A673 (cell line): ENCODE measurements around the gene ZDHHC13. TPM values are rescaled to one million over a fixed set of nuclear protein-coding genes. Genes with fewer than 3 reads are reported as not detected.

Experiments
- BruUV-seq: library from RNA; stranded (reverse); fragments of 400-500 nt; replicated peaks from 2 replicates; lab custom pipeline; 2021; lab: Mats Ljungman, UMichigan
- CTCF ChIA-PET: fragments of 300-600 bp; sonication (Branson Sonifier 250); formaldehyde crosslinking; loops from one replicate; lab custom pipeline; 2022; ENCODE audit warnings: antibody characterized with exemption; lab: Charles Lee
- POLR2A ChIA-PET: fragments of 300-600 bp; sonication (Branson Sonifier 250); formaldehyde crosslinking; loops from one replicate; lab custom pipeline; 2022; ENCODE audit warnings: antibody characterized with exemption; ENCODE audit not compliant: low non-redundant PET; lab: Charles Lee
- DNase-seq: peaks from one replicate; pipeline ENCODE4 v3.0.0-alpha.2; 2015; ENCODE audit warnings: low spot score
- H3K27ac ChIP-seq: fragments of 200-600 bp; sonication (generic); 2 replicates; pipeline ENCODE4 v1.5.1; 2016; ENCODE audit warnings: mixed run types, low read depth, mild to moderate bottlenecking, mixed read lengths, antibody characterized with exemption, low read length; ENCODE audit not compliant: poor library complexity, severe bottlenecking
- H3K27me3 ChIP-seq: fragments of 200-600 bp; sonication (generic); replicated peaks from 2 replicates; pipeline ENCODE4 v1.6.1; 2017; ENCODE audit warnings: mixed run types, low read depth, mild to moderate bottlenecking, mixed read lengths, antibody characterized with exemption, low read length; ENCODE audit not compliant: insufficient read depth, poor library complexity
- H3K36me3 ChIP-seq: fragments of 200-600 bp; sonication (generic); 2 replicates; pipeline ENCODE4 v1.6.1; 2016; ENCODE audit warnings: mixed run types, mild to moderate bottlenecking, mixed read lengths, antibody characterized with exemption, low read length; ENCODE audit not compliant: insufficient read depth, poor library complexity, severe bottlenecking
- H3K4me1 ChIP-seq: fragments of 200-600 bp; sonication (generic); 2 replicates; pipeline ENCODE4 v1.6.1; 2017; ENCODE audit warnings: mixed run types, mild to moderate bottlenecking, mixed read lengths, antibody characterized with exemption, low read length; ENCODE audit not compliant: insufficient read depth, poor library complexity, severe bottlenecking
- H3K4me3 ChIP-seq: fragments of 200-600 bp; sonication (generic); 2 replicates; pipeline ENCODE4 v1.5.1; 2016; ENCODE audit warnings: low read depth, mixed run types, mild to moderate bottlenecking, mixed read lengths, low read length; ENCODE audit not compliant: poor library complexity, severe bottlenecking
- H3K9me3 ChIP-seq: fragments of 200-600 bp; sonication (generic); 2 replicates; pipeline ENCODE4 v1.6.1; 2016; ENCODE audit warnings: mixed run types, low read depth, mild to moderate bottlenecking, mixed read lengths, antibody characterized with exemption, low read length; ENCODE audit not compliant: poor library complexity, severe bottlenecking
- EZH2 ChIP-seq: fragments of 200-600 bp; sonication (generic); IDR thresholded peaks from 2 replicates; pipeline ENCODE4 v1.6.1; 2017; ENCODE audit warnings: borderline replicate concordance, low read depth, mild to moderate bottlenecking, mixed read lengths, antibody characterized with exemption, low read length; ENCODE audit not compliant: poor library complexity, severe bottlenecking
- intact Hi-C: fragments of 100-400 bp; cut with micrococcal nuclease; formaldehyde crosslinking; loops from one replicate; pipeline ENCODE4 v1.10.0; 2022; ENCODE audit not compliant: unreplicated experiment
- total RNA-seq: library from RNA; stranded (reverse); gene quantifications from 2 replicates; pipeline ENCODE4 v1.2.3, GENCODE V29; 2021
- TF ChIP-seq, protein P1 (sequence below): fragments of 300-800, 200-600 bp; sonication (generic); conservative IDR thresholded peaks from 2 replicates; pipeline ENCODE4 v1.5.1; 2017; ENCODE audit warnings: low read depth, mild to moderate bottlenecking, antibody characterized with exemption, low read length, moderate library complexity, mixed read lengths

Gene ZDHHC13
- total RNA-seq, 1 experiment from 2014 or later: 10.3 TPM

DNA sequence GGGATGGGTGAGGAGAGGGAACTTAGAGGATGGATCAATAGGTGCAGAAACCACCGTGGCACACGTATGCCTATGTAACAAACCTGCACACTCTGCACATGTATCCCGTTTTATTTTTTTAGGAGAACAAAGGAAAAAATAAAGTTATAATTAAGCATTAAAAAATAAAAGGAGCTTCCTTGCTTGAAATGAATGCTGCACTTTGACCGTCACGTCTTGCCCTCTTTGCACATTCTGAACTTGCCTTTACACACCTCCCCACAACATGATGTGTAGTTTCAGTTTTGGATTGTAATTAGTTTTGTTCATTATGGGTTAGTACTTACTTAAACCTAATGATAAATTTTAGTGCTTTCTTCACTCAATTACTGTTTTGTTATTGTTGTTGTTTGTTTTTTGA, 87.9 kb downstream of the ZDHHC13 start:
- CTCF ChIA-PET: no interaction called here
- TF ChIP-seq, protein P1, sequence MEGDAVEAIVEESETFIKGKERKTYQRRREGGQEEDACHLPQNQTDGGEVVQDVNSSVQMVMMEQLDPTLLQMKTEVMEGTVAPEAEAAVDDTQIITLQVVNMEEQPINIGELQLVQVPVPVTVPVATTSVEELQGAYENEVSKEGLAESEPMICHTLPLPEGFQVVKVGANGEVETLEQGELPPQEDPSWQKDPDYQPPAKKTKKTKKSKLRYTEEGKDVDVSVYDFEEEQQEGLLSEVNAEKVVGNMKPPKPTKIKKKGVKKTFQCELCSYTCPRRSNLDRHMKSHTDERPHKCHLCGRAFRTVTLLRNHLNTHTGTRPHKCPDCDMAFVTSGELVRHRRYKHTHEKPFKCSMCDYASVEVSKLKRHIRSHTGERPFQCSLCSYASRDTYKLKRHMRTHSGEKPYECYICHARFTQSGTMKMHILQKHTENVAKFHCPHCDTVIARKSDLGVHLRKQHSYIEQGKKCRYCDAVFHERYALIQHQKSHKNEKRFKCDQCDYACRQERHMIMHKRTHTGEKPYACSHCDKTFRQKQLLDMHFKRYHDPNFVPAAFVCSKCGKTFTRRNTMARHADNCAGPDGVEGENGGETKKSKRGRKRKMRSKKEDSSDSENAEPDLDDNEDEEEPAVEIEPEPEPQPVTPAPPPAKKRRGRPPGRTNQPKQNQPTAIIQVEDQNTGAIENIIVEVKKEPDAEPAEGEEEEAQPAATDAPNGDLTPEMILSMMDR: no peak
- TF ChIP-seq EZH2: no peak
- intact Hi-C loops: no loop called here
- Histone ChIP-seq H3K4me3 (no peak overlapping the region), H3K27ac (no peak overlapping the region), H3K9me3 (no peaks in the 10 kb centered on the region), H3K36me3 (no peaks in the 10 kb centered on the region), H3K27me3 (peaks cover 29% of the 10 kb centered on the region), H3K4me1 (no peaks in the 10 kb centered on the region)
- POLR2A ChIA-PET: no interaction called here
- BruUV-seq: no TSS peak
- no peak for DNase-seq

DNA sequence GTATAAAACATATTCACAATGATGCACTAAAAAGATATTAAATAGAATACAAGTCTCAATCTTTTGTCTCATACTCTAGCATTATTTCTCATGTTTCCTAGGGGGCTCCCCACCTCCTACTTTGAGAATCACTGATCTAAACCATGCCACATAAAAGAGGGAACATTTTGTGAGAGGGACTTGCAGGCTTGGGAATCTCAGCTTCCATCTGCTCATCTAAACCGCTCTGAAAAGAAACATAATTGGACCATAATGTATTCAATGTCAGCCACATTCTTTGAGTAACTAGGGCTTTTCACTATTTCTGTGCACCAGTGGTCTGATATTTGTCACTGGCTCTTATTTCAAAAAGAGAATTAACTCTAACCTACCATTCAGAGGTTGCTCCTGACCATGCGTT, 91.2 kb downstream of the ZDHHC13 start:
- no peaks in the 10 kb centered on the region for H3K4me1 ChIP-seq
- no peaks in the 10 kb centered on the region for H3K9me3 ChIP-seq
- DNase-seq: no peak
- no TSS peak for BruUV-seq
- no peaks in the 10 kb centered on the region for H3K36me3 ChIP-seq
- TF ChIP-seq EZH2: no peak
- TF ChIP-seq, protein P1: no peak
- CTCF ChIA-PET: no interaction called here
- intact Hi-C loops: no loop called here
- H3K27ac ChIP-seq: no peak overlapping the region
- POLR2A ChIA-PET: no interaction called here
- peaks cover 23% of the 10 kb centered on the region for H3K27me3 ChIP-seq
- no peak overlapping the region for H3K4me3 ChIP-seq

DNA sequence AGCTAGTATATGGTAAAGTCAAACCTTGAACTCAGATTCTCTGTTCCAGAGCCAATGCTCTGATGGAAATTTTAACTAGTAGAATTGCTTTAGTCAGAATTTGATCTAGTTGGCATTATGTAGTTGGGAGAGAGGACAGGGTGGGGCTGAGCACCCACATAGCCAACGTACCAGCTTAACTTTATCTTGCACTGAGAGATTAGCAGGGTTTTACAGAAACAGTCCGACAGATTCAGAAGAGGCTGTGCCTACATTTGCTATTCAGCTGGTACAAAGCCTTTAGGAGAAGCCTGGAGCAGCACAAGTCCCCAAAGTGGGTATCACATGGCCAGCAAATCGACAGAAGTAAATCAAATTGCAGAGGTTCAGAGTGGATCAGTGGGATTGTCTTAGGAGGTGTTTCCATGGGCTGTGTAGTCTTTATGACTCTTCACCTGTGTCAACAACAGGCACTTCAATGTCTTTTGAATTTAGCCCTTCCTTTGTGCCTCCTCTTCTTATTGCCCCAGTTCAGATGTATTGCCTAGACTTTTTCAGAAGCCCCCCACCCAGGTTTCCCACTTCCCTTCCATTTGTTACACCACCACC, 92.1 kb downstream of the ZDHHC13 start:
- CTCF ChIA-PET: no interaction called here
- no peaks in the 10 kb centered on the region for H3K4me1 ChIP-seq
- intact Hi-C loops: no loop called here
- H3K36me3 ChIP-seq: no peaks in the 10 kb centered on the region
- H3K27me3 ChIP-seq: peaks cover 23% of the 10 kb centered on the region
- POLR2A ChIA-PET: no interaction called here
- TF ChIP-seq, protein P1: no peak
- no peak for TF ChIP-seq EZH2
- no peak overlapping the region for H3K4me3 ChIP-seq
- no peaks in the 10 kb centered on the region for H3K9me3 ChIP-seq
- H3K27ac ChIP-seq: no peak overlapping the region
- BruUV-seq: no TSS peak
- no peak for DNase-seq
